Measurements from ENCODE around the gene SAMD13.

SAMD13 gene

GRCh38 chr1:84368441-84368840 is 66.9 kb downstream of the SAMD13 start:
- Histone ChIP-seq H3K27ac (no peak overlapping the region), H3K4me3 (ENCODE audit: low read depth, low read length) (no peak overlapping the region), H3K27me3 (ENCODE audit: insufficient read depth, low read depth, severe bottlenecking) (no peaks in the 10 kb centered on the region), H3K9me3 (ENCODE audit: severe bottlenecking) (no peaks in the 10 kb centered on the region), H3K36me3 (no peaks in the 10 kb centered on the region)
- TF ChIP-seq CTCF (IDR thresholded peaks at IDR 0.05; ENCODE audit: low read depth, low read length): no peak
- DNase-seq: no peak

GRCh38 chr1:84370266-84370665 is 68.8 kb downstream of the SAMD13 start:
- Histone ChIP-seq H3K27me3 (ENCODE audit: insufficient read depth, low read depth, severe bottlenecking) (no peaks in the 10 kb centered on the region), H3K36me3 (no peaks in the 10 kb centered on the region), H3K9me3 (ENCODE audit: severe bottlenecking) (no peaks in the 10 kb centered on the region), H3K4me3 (ENCODE audit: low read depth, low read length) (no peak overlapping the region), H3K27ac (no peak overlapping the region)
- no peak for TF ChIP-seq CTCF (IDR thresholded peaks at IDR 0.05; ENCODE audit: low read depth, low read length)
- DNase-seq: no peak

GRCh38 chr1:84370831-84371394 is 69.4 kb downstream of the SAMD13 start:
- no peak overlapping the region for H3K27ac ChIP-seq
- H3K36me3 ChIP-seq: no peaks in the 10 kb centered on the region
- H3K9me3 ChIP-seq (ENCODE audit: severe bottlenecking): no peaks in the 10 kb centered on the region
- no peaks in the 10 kb centered on the region for H3K27me3 ChIP-seq (ENCODE audit: insufficient read depth, low read depth, severe bottlenecking)
- no peak overlapping the region for H3K4me3 ChIP-seq (ENCODE audit: low read depth, low read length)
- DNase-seq: no peak
- TF ChIP-seq CTCF (IDR thresholded peaks at IDR 0.05; ENCODE audit: low read depth, low read length): no peak

- Histone ChIP-seq H3K36me3 (no peaks in the 10 kb centered on the region), H3K27ac (no peak overlapping the region), H3K9me3 (ENCODE audit: severe bottlenecking) (no peaks in the 10 kb centered on the region), H3K4me3 (ENCODE audit: low read depth, low read length) (no peak overlapping the region), H3K27me3 (ENCODE audit: insufficient read depth, low read depth, severe bottlenecking) (no peaks in the 10 kb centered on the region)
- TF ChIP-seq CTCF (IDR thresholded peaks at IDR 0.05; ENCODE audit: low read depth, low read length): no peak
- DNase-seq: no peak
These were observed 72.1 kb downstream of the SAMD13 start for GRCh38 chr1:84373436-84374141.

GRCh38 chr1:84374991-84375696 is 73.6 kb downstream of the SAMD13 start:
- Histone ChIP-seq H3K9me3 (ENCODE audit: severe bottlenecking) (no peaks in the 10 kb centered on the region), H3K4me3 (ENCODE audit: low read depth, low read length) (no peak overlapping the region)
- no peak for DNase-seq

More at GRCh38 chr1:84374991-84375696, 73.6 kb downstream of the SAMD13 start:
- no peaks in the 10 kb centered on the region for H3K36me3 ChIP-seq
- TF ChIP-seq CTCF (IDR thresholded peaks at IDR 0.05; ENCODE audit: low read depth, low read length): no peak
- no peaks in the 10 kb centered on the region for H3K27me3 ChIP-seq (ENCODE audit: insufficient read depth, low read depth, severe bottlenecking)
- no peak overlapping the region for H3K27ac ChIP-seq

Measured in WERI-Rb-1 (cell line).